Stimulated activated CD8-positive, alpha-beta memory T cell treated with anti-CD3 and anti-CD28 coated beads, Interleukin-4, amount 100 ng/mL, for 48 hours (primary cell): ENCODE measurements around the gene HPX.
A peak's percentile ranks its signal among the peaks of the same experiment; 100 is the strongest.
"Not testable (repeated sequence)": the region's sequence is repeated elsewhere in the genome, so short reads cannot be mapped to it uniquely, and the experiment has no call there.

Experiments used
- DNase-seq: peaks from one replicate; pipeline ENCODE4 v3.0.0-alpha.2; 2020

HPX gene

GRCh38 chr11:6413791-6414201 lies 27.0 kb downstream of the HPX start:
- DNase-seq: peak; percentile 71

DNA sequence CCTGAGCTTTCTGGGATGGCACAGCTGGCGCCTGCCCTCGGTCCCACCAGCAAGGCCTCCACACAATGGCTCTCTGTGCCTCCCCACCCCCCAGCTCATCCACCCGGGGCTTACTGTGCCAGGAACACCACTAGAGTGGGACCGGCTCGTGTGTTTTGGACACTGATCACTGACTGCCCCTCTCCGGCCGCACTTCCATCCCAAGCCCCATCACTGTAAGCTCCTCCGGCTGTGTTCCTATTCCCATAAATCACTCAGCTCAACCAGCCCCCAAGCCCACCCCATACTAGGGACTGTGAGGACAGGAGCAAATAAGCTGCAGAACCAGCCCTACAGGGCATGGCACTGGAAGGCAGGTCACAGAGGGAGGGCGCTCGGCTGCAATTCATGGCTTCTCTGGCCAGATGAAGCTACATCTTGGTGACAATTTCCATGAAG lies 29.2 kb downstream of the HPX start:
- DNase-seq: no peak

DNA sequence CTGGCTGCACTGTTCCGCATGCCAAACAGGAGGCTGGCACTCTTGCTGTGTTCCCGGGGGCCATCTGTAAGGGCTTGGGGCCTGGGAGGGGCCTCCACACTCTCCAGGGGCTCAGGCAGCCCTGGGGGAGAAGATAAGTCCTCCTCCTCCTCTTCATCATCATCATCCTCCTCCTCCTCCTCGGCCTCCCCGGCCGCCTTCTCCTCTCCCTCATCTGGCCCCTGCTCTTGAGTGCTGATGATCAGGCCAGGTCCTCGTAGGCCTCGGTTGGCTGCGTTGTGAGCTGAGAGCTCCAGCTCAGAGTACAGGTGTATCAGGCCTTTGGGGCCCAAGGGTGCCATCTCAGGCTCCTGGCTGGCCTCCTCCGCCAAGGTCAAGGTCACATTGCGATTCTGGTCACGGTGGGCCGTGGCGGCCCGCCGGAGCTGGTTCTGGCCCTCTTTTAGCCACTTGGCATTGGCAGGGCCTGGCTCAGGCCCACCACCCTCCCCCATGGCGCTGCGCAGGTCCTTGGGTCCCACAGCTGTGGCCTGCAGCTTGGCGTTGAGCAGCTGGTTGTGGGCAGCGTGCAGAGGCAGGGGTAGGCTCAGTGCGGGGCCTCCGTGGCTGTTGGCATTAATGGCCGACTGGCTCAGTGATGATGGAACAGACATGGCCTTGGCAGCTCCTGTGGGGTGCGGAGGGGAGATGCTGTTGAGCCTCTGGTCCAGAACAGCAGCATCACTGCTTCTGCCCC lies 29.9 kb downstream of the HPX start:
- DNase-seq: no peak

DNA sequence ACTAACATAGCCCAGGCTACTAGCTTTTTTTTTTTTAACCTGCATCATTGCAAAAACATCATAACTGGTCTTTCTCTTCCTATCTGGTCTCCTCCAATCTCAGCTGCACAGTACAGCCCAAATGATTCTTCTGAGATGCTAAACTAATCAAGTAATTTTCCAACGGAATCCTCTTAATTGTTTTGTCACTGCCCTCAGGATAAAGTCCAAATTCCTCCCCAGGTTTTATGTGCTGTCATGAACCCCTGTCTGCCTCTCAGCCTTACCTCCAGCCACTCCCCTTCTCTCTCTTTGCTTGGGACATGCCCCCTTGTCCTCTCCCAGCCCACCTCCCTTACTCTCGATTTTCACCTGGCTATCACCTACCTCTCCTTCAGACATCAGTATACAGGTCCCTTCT lies 34.4 kb downstream of the HPX start:
- no peak for DNase-seq

DNA sequence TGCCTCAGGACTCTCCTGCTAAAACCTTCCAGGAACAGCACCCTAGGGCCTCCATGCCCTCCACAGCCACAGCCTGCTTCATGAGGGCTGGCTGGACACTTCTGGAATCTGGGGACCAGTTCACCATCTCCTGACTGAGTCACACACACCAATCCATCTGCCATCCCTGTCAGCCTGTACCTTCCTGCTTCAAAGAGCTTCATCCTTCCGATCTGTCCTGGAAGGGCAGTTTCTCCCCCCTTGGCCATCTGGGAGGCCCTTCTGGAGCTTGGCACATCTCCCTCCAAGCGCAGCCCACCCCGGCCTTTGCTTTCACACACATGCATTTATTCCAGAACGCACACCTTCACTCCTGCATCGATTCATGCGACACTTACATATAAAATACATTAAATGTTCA lies 34.9 kb downstream of the HPX start:
- DNase-seq: no peak

DNA sequence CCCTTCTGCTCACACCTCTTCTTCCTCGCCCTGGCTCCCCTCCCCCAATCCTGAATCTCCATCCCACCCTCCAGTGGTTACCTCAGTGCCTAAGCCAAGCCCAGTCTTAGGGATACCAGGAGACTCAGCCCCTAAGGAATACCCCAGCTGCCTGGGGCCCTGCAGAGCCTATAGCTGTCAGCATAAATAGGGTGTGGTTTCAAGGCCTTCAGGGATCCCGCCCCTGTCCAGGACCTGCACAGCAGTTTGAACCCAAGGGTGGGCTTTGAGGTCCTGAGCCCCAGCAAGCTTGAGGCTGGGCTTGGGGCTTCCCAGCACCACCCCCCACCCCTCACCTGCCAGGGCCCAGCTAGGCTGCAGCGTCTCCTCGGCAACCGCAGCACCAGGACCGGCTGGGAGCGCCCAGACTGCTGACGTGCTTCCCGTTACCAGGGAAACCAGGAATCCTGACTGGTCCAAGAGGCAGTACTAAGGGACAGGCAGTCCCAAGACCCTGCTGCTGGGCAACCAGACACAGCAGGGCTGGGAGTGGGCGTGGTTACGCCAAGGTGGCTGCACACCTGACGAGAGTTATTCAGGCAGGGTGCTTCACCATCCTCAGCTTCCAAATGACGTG lies 35.6 kb downstream of the HPX start:
- DNase-seq: no peak

- DNase-seq: no peak
Observed at GRCh38 chr11:6404342-6405051, 36.3 kb downstream of the HPX start.

- no peak for DNase-seq
Observed at GRCh38 chr11:6403539-6403938, 37.2 kb downstream of the HPX start.

- DNase-seq: peak; percentile 75
Observed at GRCh38 chr11:6402561-6402981, 38.2 kb downstream of the HPX start.

DNA sequence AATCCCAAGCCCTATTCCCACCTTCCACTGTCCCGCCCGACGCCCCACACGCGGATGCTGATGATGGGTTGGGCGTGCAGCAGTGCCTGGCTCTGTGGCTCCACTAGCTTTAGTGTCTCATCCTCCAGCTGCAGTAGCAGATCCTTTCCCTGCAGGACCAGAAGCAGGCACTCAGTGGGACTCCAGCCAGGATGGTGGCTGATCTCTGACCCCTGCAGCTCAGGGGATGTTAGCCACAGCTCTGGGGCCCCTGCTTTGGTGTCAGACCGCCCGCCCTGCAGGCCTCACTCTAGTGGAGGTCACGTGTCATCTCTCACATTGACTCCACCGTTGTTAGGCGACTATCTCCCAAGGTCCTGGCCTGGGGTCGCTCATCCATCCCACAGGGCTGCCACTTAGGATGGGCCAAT lies 38.7 kb downstream of the HPX start:
- DNase-seq: peak; percentile 51

- DNase-seq: no peak
Observed at GRCh38 chr11:6401464-6401863, 39.3 kb downstream of the HPX start.

DNA sequence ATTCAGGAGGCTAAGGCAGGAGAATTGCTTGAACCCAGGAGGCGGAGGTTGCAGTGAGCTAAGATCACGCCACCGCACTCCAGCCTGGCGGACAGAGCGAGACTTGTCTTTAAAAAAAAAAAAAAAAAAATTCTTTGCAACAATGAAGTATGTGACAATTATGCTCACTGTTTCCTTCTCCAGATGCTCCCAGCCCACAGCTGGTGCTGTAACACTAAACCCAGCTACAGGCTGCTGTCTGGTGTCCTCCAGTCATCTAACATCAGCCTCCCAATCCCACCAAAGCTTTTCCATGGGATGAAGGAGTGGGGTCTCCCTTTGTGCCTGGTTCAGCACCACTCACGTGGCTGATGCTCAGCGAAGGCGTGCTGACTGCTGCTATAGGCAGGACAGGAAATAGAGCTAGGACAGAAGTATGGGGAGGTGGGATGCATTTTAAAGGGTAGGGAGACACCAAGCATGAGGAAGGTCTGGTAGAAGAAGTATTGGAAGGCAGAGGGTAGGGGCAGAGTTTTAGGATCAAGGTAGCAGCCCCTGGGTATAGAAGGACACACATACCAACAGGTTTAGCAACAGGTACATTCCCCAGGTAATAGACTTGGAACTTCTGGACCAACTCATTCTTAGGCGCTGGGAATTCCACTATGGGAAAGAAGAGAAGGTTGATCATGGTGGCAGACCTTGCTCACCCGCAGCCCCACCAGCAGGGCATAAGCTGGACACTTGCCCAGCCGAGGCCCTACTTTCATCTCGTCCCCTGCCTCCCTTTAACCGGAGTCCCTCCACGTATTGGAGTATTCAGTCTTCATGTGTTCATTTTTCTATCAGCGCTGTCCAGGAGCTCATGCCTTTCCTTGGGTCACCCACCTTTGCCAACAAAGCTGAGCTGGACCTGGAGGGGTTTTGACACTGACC lies 40.1 kb downstream of the HPX start:
- DNase-seq: no peak

DNA sequence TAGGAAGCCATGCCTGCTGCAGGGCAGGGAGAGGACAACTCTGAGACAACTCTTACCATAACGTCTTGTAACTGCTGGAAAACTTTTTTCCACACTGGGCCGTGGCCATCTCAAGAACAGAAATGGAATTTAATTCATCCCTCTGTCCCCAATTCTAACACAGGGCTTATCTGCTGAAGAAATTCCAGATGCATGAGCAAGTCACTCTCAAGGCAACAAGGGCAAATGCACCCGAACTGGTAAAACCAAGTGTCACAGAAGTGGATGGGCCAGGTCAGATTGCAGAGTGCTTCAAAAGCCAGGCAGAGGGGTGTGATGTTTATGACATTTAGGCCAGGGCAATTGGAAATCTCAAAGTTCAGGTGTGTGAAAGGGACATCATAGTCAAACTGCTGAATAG lies 43.2 kb downstream of the HPX start:
- DNase-seq: no peak

DNA sequence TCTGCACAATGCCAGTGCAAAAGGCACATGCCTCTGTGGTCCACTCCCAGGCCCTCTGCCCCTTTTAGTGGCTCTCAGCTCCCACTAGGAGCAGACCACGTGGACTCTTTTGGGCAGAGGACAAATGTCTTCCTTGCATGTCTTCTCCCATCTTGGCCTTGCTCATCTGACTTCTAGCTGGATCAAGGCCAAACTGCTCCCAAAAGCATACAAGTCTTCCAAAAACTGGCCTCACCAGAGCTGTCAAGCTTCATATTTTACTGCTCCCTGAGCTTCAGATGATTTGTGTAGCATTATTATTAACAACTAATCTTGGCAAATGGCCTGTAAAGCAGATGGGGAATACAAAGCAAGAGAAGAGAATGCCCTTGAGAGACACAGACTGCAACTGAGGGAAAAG lies 43.6 kb downstream of the HPX start:
- DNase-seq: no peak

- no peak for DNase-seq
Observed at GRCh38 chr11:6395470-6396060, 45.2 kb downstream of the HPX start.

DNA sequence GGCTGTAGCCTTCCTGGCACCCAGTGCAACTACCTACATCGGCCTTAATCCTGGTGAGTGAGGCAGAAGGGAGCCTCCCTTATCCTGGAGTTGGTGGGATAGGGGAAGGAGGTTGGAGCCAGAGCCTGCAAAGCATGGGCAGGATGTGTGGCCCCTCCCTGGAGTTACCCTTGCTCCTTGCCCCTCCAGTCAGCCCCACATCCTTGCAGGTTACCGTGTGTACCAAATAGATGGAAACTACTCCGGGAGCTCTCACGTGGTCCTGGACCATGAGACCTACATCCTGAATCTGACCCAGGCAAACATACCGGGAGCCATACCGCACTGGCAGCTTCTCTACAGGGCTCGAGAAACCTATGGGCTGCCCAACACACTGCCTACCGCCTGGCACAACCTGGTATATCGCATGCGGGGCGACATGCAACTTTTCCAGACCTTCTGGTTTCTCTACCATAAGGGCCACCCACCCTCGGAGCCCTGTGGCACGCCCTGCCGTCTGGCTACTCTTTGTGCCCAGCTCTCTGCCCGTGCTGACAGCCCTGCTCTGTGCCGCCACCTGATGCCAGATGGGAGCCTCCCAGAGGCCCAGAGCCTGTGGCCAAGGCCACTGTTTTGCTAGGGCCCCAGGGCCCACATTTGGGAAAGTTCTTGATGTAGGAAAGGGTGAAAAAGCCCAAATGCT lies 46.7 kb downstream of the HPX start:
- no peak for DNase-seq

DNA sequence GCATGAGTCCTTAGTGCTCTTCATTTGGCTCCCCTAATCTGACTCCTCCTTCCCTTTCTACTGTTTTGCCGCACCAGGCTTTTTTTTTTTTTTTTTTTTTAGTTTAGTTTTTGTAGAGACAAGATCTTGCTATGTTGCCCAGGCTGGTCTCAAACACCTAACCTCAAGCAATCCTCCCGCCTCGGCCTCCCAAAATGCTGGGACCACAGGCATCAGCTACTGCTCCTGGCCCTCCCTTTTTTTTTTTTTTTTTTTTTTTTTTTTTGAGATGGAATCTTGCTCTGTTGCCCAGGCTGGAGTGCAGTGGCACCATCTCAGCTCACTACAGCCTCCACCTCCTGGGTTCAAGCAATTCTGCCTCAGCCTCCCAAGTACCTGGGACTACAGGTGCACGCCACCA lies 48.5 kb downstream of the HPX start:
- not testable (repeated sequence) for DNase-seq

DNA sequence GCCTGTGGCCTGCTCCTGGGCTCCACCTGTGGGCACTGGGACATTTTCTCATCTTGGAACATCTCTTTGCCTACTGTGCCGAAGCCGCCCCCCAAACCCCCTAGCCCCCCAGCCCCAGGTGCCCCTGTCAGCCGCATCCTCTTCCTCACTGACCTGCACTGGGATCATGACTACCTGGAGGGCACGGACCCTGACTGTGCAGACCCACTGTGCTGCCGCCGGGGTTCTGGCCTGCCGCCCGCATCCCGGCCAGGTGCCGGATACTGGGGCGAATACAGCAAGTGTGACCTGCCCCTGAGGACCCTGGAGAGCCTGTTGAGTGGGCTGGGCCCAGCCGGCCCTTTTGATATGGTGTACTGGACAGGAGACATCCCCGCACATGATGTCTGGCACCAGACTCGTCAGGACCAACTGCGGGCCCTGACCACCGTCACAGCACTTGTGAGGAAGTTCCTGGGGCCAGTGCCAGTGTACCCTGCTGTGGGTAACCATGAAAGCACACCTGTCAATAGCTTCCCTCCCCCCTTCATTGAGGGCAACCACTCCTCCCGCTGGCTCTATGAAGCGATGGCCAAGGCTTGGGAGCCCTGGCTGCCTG lies 49.2 kb downstream of the HPX start:
- no peak for DNase-seq

DNA sequence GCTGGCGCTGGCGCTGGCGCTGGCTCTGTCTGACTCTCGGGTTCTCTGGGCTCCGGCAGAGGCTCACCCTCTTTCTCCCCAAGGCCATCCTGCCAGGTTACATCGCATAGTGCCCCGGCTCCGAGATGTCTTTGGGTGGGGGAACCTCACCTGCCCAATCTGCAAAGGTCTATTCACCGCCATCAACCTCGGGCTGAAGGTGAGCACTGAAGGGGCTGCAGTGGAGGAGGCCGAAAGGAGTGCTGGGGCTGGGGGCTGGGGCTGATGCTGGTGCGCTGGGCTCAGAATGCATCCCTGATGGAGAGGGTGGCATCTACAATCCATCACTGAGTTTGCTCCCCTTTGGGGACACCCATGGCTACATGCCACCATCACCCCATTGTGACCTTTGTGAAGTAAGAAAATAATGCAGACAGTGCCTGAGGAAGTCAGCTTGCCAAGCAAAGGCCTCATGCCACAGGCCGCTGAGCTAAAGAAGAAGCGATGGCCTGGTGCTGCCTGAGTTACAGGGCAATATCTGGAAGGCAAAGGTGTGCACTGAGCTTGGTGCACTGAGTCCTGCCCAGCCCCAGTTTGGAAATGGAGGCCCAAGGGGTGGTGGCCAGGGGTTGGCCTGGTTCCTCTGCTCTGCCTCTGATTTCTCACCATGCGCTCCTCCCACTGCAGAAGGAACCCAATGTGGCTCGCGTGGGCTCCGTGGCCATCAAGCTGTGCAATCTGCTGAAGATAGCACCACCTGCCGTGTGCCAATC lies 49.9 kb downstream of the HPX start:
- DNase-seq: no peak

DNA sequence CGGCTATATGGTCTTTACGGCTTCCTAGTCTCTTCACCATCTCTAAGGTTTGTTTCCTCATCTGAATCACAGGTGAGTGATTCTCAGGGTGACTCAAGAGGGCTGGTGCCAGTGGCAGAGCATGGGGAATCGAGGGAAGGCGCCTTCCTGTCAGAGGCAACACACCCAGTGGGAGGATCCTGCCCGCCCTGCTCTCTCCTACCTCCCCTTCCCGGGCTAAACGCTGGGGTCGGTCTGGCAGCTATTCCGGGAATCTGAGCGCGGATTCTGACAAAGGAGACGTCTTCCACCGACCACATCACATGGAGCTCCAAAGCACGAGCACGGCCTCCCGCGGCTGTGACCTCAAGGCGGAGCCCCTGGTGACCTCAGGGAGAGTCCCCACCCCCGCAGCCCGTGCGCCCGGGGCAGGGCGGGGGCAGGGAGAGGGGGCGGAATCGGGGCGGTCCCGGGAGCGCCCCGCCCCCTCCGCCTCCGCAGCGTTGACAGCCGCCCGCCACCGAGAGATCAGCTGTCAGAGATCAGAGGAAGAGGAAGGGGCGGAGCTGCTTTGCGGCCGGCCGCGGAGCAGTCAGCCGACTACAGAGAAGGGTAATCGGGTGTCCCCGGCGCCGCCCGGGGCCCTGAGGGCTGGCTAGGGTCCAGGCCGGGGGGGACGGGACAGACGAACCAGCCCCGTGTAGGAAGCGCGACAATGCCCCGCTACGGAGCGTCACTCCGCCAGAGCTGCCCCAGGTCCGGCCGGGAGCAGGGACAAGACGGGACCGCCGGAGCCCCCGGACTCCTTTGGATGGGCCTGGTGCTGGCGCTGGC lies 50.7 kb downstream of the HPX start, which contains the start of gene SMPD1:
Gene SMPD1, plus strand, starts transcription at position 570 of the 813 bp plus-strand sequence. Its CDS starts 125 bp downstream, at position 695.
- DNase-seq: peak; percentile 94
